PC-3 (cell line): ENCODE data around the gene ACTRT3. TPM values are rescaled to one million over a fixed set of nuclear protein-coding genes. Genes with fewer than 3 reads are reported as not detected.

Experiments
- ATAC-seq: fragments of 200-7000 bp; cut with Tn5 transposase; 2 replicates; pipeline ENCODE4 v1.9.1; 2020; ENCODE audit warnings: mild to moderate bottlenecking, moderate library complexity
- BruUV-seq: library from RNA; stranded (reverse); fragments of 400-500 nt; replicated peaks from 2 replicates; lab custom pipeline; 2021; lab: Mats Ljungman, UMichigan
- CTCF ChIA-PET: fragments of 300-600 bp; sonication (Branson Sonifier 250); formaldehyde crosslinking; loops from one replicate; lab custom pipeline; 2022; ENCODE audit warnings: antibody characterized with exemption; lab: Charles Lee
- POLR2A ChIA-PET: fragments of 300-600 bp; sonication (Branson Sonifier 250); formaldehyde crosslinking; loops from one replicate; lab custom pipeline; 2022; ENCODE audit warnings: antibody characterized with exemption; ENCODE audit not compliant: unreplicated experiment; lab: Charles Lee
- DNase-seq: peaks from one replicate; pipeline ENCODE4 v3.0.0-alpha.2; 2015
- H2AFZ ChIP-seq: fragments of 300-600 bp; sonication (generic); 2 replicates; pipeline ENCODE4 v1.6.0; 2016; ENCODE audit warnings: antibody characterized with exemption, low read length
- H3F3A ChIP-seq: fragments of 300-600 bp; sonication (generic); one replicate; pipeline ENCODE4 v1.6.0; 2017; ENCODE audit warnings: antibody characterized with exemption, low read length, control low read depth, mild to moderate bottlenecking; ENCODE audit not compliant: unreplicated experiment
- H3K27ac ChIP-seq: fragments of 300-600 bp; sonication (generic); 2 replicates; pipeline ENCODE4 v1.5.1; 2016; ENCODE audit warnings: mild to moderate bottlenecking, low read length
- H3K27me3 ChIP-seq: fragments of 300-600 bp; sonication (generic); 2 replicates; pipeline ENCODE4 v1.6.1; 2016; ENCODE audit warnings: low read length, mixed read lengths
- H3K36me3 ChIP-seq: fragments of 300-600 bp; sonication (generic); 2 replicates; pipeline ENCODE4 v1.6.1; 2016; ENCODE audit warnings: low read depth, mixed run types, low read length, mixed read lengths
- H3K4me1 ChIP-seq: fragments of 300-600 bp; sonication (generic); 2 replicates; pipeline ENCODE4 v1.5.1; 2016; ENCODE audit warnings: low read length; ENCODE audit not compliant: insufficient read depth
- H3K4me2 ChIP-seq: fragments of 300-600 bp; sonication (generic); 2 replicates; pipeline ENCODE4 v1.6.0; 2016; ENCODE audit warnings: low read length
- H3K4me3 ChIP-seq: fragments of 300-600 bp; sonication (generic); 2 replicates; pipeline ENCODE4 v1.5.1; 2016; ENCODE audit warnings: mild to moderate bottlenecking, low read length, mixed read lengths
- H3K79me2 ChIP-seq: fragments of 300-600 bp; sonication (generic); 2 replicates; pipeline ENCODE4 v1.6.1; 2017; ENCODE audit warnings: low read length, mixed read lengths
- H3K9ac ChIP-seq: fragments of 300-600 bp; sonication (generic); 2 replicates; pipeline ENCODE4 v1.6.0; 2016; ENCODE audit warnings: mild to moderate bottlenecking, low read length
- H3K9me2 ChIP-seq: fragments of 300-600 bp; sonication (generic); replicated peaks from 2 replicates; pipeline ENCODE4 v1.6.1; 2016; ENCODE audit warnings: mixed run types, low read length, mixed read lengths
- H3K9me3 ChIP-seq: fragments of 300-600 bp; sonication (generic); 2 replicates; pipeline ENCODE4 v1.6.1; 2016; ENCODE audit warnings: low read length, mixed read lengths
- H4K20me1 ChIP-seq: fragments of 300-600 bp; sonication (generic); 2 replicates; pipeline ENCODE4 v1.6.1; 2016; ENCODE audit warnings: low read length, mixed read lengths
- CTCF ChIP-seq: fragments of 300-600 bp; sonication (generic); conservative IDR thresholded peaks from 2 replicates; pipeline ENCODE4 v1.5.1; 2017; ENCODE audit warnings: antibody characterized with exemption, low read depth, mild to moderate bottlenecking, low read length
- EZH2 ChIP-seq: fragments of 300-600 bp; sonication (generic); IDR thresholded peaks from one replicate; pipeline ENCODE4 v1.6.1; 2017; ENCODE audit warnings: antibody characterized with exemption, mild to moderate bottlenecking, low read length; ENCODE audit not compliant: unreplicated experiment
- EZH2phosphoT487 ChIP-seq: fragments of 300-600 bp; sonication (generic); IDR thresholded peaks from 2 replicates; pipeline ENCODE4 v1.6.1; 2018; ENCODE audit warnings: mild to moderate bottlenecking, antibody characterized with exemption, low read length, borderline replicate concordance
- intact Hi-C: fragments of 100-400 bp; cut with micrococcal nuclease; formaldehyde crosslinking; loops from 2 replicates; pipeline ENCODE4 v1.9.0; 2023
- total RNA-seq: library from RNA; depleted of rRNA; stranded (reverse); fragments of >200 nt; gene quantifications from 2 replicates; pipeline ENCODE4 v1.2.3, GENCODE V29; 2014

Gene ACTRT3
- total RNA-seq, 1 experiment from 2014 or later: 2.6 TPM

DNA sequence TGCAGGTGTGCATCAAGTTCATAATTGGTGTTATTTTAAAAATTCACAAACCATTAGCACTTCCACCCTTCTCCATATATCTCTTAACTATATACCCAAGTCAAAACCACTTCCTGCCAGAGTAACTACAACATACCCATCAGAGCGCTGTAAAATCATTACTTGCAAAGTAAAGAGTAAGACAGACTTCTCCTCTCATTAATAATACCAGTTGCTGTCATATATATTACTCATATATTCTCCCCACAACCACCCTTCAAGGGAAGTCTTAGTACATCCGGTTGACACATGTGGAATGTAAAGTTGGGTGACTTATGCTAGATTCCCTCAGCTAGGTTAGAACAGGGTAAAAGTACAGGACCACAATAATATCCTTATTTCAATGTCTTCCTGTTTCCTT, 10.1 kb downstream of the ACTRT3 start:
- Histone ChIP-seq H3K36me3 (no peaks in the 10 kb centered on the region), H3K4me1 (peaks cover 24% of the 10 kb centered on the region), H3F3A (no peaks in the 10 kb centered on the region), H3K27ac (peak overlapping the region; percentile 55), H3K9me3 (no peaks in the 10 kb centered on the region), H3K4me3 (no peak overlapping the region), H3K27me3 (no peaks in the 10 kb centered on the region), H3K9me2 (0 out of 2 replicates have a peak, but pooled peaks cover 3% of the 10 kb centered on the region), H3K79me2 (no peaks in the 10 kb centered on the region), H3K4me2 (peak overlapping the region; percentile 18; the same call in 1 of the 2 replicates), H2AFZ (no peak overlapping the region), H3K9ac (no peak overlapping the region), H4K20me1 (no peaks in the 10 kb centered on the region)
- BruUV-seq: no TSS peak
- ChIA-PET CTCF (no interaction called here), POLR2A (no interaction called here)
- no peak for TF ChIP-seq CTCF
- no peak for TF ChIP-seq EZH2
- TF ChIP-seq EZH2phosphoT487: no peak
- peak; percentile 76 for ATAC-seq
- DNase-seq: peak; percentile 87
- intact Hi-C loops: no loop called here

DNA sequence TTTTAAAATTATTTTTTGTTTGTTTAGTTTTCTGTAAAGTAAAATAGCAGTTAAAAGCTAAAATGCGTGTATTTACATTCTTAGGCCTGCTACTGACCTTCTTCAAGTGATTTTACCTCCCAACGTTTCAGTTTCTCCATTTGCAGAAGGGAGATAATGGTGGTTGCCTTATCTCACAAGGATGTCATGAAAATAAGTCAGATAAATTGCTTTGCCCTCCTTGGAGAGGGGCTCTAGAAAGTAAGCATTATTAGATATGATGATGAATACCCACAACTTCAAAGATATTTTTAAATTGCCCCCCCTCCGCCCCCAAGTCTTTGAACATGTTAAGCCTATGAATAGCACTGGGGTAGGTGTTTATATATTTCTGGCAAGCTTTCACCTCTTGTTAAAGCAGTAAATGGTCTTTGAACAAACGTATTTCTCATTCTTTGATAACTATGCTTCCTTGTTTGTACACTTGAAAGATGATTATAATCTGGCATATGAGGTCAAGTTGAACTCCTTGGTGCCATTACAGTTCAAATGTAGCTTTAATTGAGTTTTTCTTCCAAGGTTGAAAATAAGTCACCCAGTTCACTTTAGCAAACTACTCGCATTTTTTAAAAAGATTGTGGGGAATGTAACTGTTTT, 10.9 kb downstream of the ACTRT3 start:
- Histone ChIP-seq H3K4me2 (no peak overlapping the region), H3K4me3 (no peak overlapping the region), H3K4me1 (peaks cover 24% of the 10 kb centered on the region), H2AFZ (no peak overlapping the region), H4K20me1 (no peaks in the 10 kb centered on the region), H3K9me2 (0 out of 2 replicates have a peak, but pooled peaks cover 3% of the 10 kb centered on the region), H3K36me3 (no peaks in the 10 kb centered on the region), H3K79me2 (no peaks in the 10 kb centered on the region), H3F3A (no peaks in the 10 kb centered on the region), H3K9ac (no peak overlapping the region), H3K27me3 (no peaks in the 10 kb centered on the region), H3K27ac (0 out of 2 replicates have a peak overlapping the region, but pooled peaks have one; percentile 55), H3K9me3 (no peaks in the 10 kb centered on the region)
- DNase-seq (no peak), ATAC-seq (no peak)
- POLR2A ChIA-PET: interaction anchor here (0.6 kb wide), 1 partner anchor 430 kb away, joined by 6 read pairs; no protein-coding TSS in a partner anchor
- CTCF ChIA-PET: no interaction called here
- no TSS peak for BruUV-seq
- TF ChIP-seq CTCF (no peak), EZH2phosphoT487 (no peak), EZH2 (no peak)
- intact Hi-C loops: no loop called here

DNA sequence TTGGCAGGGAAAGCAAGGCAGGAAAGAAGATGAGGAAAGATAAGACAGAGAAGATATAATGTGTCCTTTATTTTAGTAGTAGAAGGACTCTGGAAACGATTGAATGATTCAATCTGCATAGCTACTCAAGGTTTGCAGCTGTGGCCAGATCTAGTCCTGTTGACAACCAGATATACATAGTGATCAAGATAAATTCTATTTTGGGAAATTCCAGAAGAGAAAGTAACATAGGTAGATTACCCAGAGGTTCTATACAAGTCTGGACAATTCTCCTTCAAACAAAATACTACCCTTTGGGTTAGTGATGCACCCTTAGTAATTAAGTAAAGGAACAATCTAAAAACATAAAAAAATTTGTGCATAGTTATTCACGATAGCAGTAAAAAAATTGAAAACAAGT, 13.9 kb downstream of the ACTRT3 start:
- Histone ChIP-seq H3K9me3 (no peaks in the 10 kb centered on the region), H3K27me3 (no peaks in the 10 kb centered on the region), H3K27ac (no peak overlapping the region), H4K20me1 (no peaks in the 10 kb centered on the region), H3F3A (no peaks in the 10 kb centered on the region), H2AFZ (no peak overlapping the region), H3K4me1 (peaks cover 24% of the 10 kb centered on the region), H3K79me2 (no peaks in the 10 kb centered on the region), H3K36me3 (no peaks in the 10 kb centered on the region), H3K4me2 (no peak overlapping the region), H3K9ac (no peak overlapping the region), H3K9me2 (0 out of 2 replicates have a peak, but pooled peaks cover 3% of the 10 kb centered on the region), H3K4me3 (no peak overlapping the region)
- no TSS peak for BruUV-seq
- CTCF ChIA-PET: no interaction called here
- no peak for ATAC-seq
- POLR2A ChIA-PET: no interaction called here
- TF ChIP-seq CTCF (no peak), EZH2phosphoT487 (no peak), EZH2 (no peak)
- DNase-seq: no peak
- intact Hi-C loops: no loop called here
